ENCODE data around the gene TJP2. TPM values are rescaled to one million over a fixed set of nuclear protein-coding genes. Genes with fewer than 3 reads are reported as not detected.
A peak's percentile ranks its signal among the peaks of the same experiment; 100 is the strongest.

TJP2 gene
- total RNA-seq, 4 donors from 2014 or later, result 96.3 to 240 (median 117) TPM

DNA sequence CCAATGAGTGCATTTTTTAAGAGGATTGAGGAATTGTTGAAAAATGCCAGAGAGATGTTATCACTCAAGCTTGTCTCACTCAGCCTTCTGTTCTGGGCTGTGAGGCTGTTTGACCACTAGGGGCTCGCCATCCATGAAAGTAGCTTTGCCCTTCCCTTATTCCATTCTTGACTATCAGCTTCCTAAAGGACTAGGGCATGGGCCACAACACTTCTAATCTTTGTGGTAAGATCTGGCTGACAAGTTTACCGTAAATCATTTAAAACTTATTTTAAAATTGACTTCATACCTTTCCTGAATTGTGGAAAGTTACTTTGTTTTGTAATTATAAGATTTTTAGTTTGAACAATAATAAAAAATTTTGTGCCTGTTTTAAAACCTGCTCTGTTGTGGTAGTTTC is 49.5 kb downstream of the TJP2 start:
- 69% methylated on average over 2 of the region's 2 CpGs for WGBS
- Histone ChIP-seq H3K4me1 (no peaks in the 10 kb centered on the region), H3K27me3 (no peaks in the 10 kb centered on the region), H3K27ac (no peak overlapping the region), H3K4me3 (no peak overlapping the region), H3K36me3 (peaks cover 50% of the 10 kb centered on the region), H3K9me3 (no peaks in the 10 kb centered on the region)
- TF ChIP-seq CTCF (IDR thresholded peaks at IDR 0.05) (peak in 1 of 2 donors; percentile 57), POLR2AphosphoS5 (IDR thresholded peaks at IDR 0.05) (no peak), EP300 (IDR thresholded peaks at IDR 0.05) (no peak), POLR2A (IDR thresholded peaks at IDR 0.05) (no peak)
- no peak for DNase-seq (ENCODE audit: low spot score in 2 of 2)

DNA sequence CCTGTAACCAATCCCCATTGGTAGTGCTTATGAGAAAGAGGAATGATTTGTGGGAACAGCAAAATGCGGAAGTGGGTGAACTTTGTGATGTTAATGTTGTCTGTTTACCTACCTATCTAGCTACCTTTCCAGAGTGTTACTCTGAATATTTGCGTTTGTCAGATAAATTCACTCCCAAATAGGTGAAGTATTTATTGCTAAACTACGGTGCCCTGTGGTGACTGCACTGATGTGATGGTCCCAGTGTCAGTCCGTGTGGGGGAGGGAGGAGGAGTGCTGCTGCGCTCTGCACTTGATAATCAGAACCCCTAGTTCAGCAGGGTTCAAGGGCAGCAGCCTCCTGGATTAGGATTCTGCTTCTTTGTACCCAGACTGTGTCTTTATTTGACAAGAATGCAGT is 55.3 kb downstream of the TJP2 start:
- WGBS, result 89% methylated on average over 5 of the region's 5 CpGs
- Histone ChIP-seq H3K27ac (no peak overlapping the region), H3K9me3 (no peaks in the 10 kb centered on the region), H3K4me1 (no peaks in the 10 kb centered on the region), H3K36me3 (peaks cover 63% of the 10 kb centered on the region), H3K4me3 (no peak overlapping the region), H3K27me3 (no peaks in the 10 kb centered on the region)
- DNase-seq (ENCODE audit: low spot score in 2 of 2), result no peak
- TF ChIP-seq EP300 (IDR thresholded peaks at IDR 0.05) (no peak), POLR2AphosphoS5 (IDR thresholded peaks at IDR 0.05) (no peak), POLR2A (IDR thresholded peaks at IDR 0.05) (no peak)

DNA sequence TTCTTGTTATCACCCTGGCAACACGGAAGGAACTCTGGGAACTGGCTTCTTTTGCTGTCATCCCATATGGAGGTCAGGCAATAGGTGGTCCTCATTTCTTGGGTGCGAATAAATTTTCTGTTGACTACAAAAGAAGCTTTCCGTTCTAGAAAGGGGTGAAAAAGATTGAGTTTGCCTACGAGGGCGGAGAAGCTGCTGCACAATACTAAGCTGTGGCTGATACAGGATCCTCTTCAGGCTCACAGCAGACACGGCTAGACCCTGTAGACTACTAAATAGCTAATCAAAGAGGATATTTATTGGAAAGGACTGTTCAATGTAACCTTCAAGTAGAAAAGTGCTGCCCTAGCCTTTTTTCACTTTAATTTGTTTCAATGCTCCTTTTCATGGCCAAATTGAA is 58.1 kb downstream of the TJP2 start:
- Histone ChIP-seq H3K4me3 (no peak overlapping the region), H3K4me1 (no peaks in the 10 kb centered on the region), H3K36me3 (peaks cover 57% of the 10 kb centered on the region), H3K9me3 (no peaks in the 10 kb centered on the region), H3K27me3 (no peaks in the 10 kb centered on the region), H3K27ac (no peak overlapping the region)
- TF ChIP-seq CTCF (IDR thresholded peaks at IDR 0.05) (no peak), EP300 (IDR thresholded peaks at IDR 0.05) (no peak), POLR2A (IDR thresholded peaks at IDR 0.05) (no peak)
- DNase-seq (ENCODE audit: low spot score in 2 of 2), result no peak
- WGBS, result 90% methylated on average over 6 of the region's 6 CpGs

DNA sequence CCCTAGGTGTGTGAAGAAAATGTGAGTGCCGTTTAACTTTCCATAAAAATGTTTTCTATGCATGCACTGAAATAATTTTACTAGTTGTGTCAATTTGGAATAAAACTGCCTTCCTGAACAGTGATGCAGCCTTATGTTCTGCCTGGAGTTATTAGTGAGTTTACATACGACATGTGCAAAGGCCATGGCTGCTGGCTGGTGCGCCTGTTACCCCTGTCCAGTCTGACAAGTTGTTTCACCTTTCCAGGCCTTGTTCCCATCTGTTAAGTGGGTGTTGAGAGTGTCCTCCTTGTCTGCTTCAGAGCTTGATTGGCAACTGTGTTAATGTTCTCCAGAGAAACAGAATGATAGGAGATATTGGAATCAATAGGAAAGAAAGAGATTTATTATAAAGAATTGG is 60.6 kb downstream of the TJP2 start:
- H3K36me3 ChIP-seq, result peaks cover 61% of the 10 kb centered on the region
- H3K27me3 ChIP-seq, result no peaks in the 10 kb centered on the region
- H3K4me3 ChIP-seq, result no peak overlapping the region
- no peak for TF ChIP-seq POLR2AphosphoS5 (IDR thresholded peaks at IDR 0.05)
- TF ChIP-seq EP300 (IDR thresholded peaks at IDR 0.05), result no peak
- no peak for TF ChIP-seq CTCF (IDR thresholded peaks at IDR 0.05)
- no peak for TF ChIP-seq POLR2A (IDR thresholded peaks at IDR 0.05)
- 64% methylated on average over 3 of the region's 3 CpGs for WGBS
- no peak for DNase-seq (ENCODE audit: low spot score in 2 of 2)
- no peaks in the 10 kb centered on the region for H3K9me3 ChIP-seq
- H3K4me1 ChIP-seq, result no peaks in the 10 kb centered on the region
- H3K27ac ChIP-seq, result no peak overlapping the region

GRCh38 chr9:69236188-69236587 is 62.1 kb downstream of the TJP2 start:
- TF ChIP-seq POLR2AphosphoS5 (IDR thresholded peaks at IDR 0.05), result no peak
- TF ChIP-seq POLR2A (IDR thresholded peaks at IDR 0.05), result no peak
- no peak overlapping the region for H3K27ac ChIP-seq
- no peak overlapping the region for H3K4me3 ChIP-seq
- WGBS, result 88% methylated on average over 5 of the region's 7 CpGs
- H3K4me1 ChIP-seq, result no peaks in the 10 kb centered on the region
- no peak for DNase-seq (ENCODE audit: low spot score in 2 of 2)
- no peaks in the 10 kb centered on the region for H3K27me3 ChIP-seq
- H3K36me3 ChIP-seq, result peaks cover 60% of the 10 kb centered on the region
- H3K9me3 ChIP-seq, result no peaks in the 10 kb centered on the region

- Histone ChIP-seq H3K27ac (no peak overlapping the region), H3K4me1 (no peaks in the 10 kb centered on the region), H3K36me3 (peaks cover 58% of the 10 kb centered on the region), H3K9me3 (no peaks in the 10 kb centered on the region), H3K27me3 (no peaks in the 10 kb centered on the region), H3K4me3 (no peak overlapping the region)
- no peak for DNase-seq (ENCODE audit: low spot score in 2 of 2)
- 93% methylated on average over 4 of the region's 4 CpGs for WGBS
- TF ChIP-seq POLR2AphosphoS5 (IDR thresholded peaks at IDR 0.05), result no peak
- no peak for TF ChIP-seq EP300 (IDR thresholded peaks at IDR 0.05)
- TF ChIP-seq POLR2A (IDR thresholded peaks at IDR 0.05), result no peak
- TF ChIP-seq CTCF (IDR thresholded peaks at IDR 0.05), result no peak
Observed at GRCh38 chr9:69237702-69238295, 63.7 kb downstream of the TJP2 start.

All from suprapubic skin (tissue), 4 donors.